A549 (cell line): ENCODE measurements around the gene RAP1GDS1. TPM values are rescaled to one million over a fixed set of nuclear protein-coding genes. Genes with fewer than 3 reads are reported as not detected.

Experiments
- ATAC-seq, 2 experiments: fragments of 200-7000 bp in 1 of 2; fragments of >200 bp in 1 of 2; cut with Nextera tagmentation in 1 of 2; cut with Tn5 transposase in 1 of 2; 3 replicates each; pipeline versions ENCODE4 v1.8.0 to v1.9.1; 2018 to 2020; ENCODE audit warnings: mild to moderate bottlenecking in 1 of 2, moderate library complexity in 1 of 2
- CTCF ChIA-PET: fragments of 300-600 bp; sonication (Branson Sonifier 250); formaldehyde crosslinking; extraction: SDS; loops from one replicate; lab custom pipeline; 2021; ENCODE audit warnings: antibody characterized with exemption, inconsistent platforms; lab: Yijun Ruan, JAX
- POLR2A ChIA-PET: fragments of 350-600 bp; formaldehyde crosslinking; extraction: SDS; loops from one replicate; lab custom pipeline; 2021; ENCODE audit warnings: antibody characterized with exemption, inconsistent platforms; lab: Yijun Ruan, JAX
- DNase-seq, 2 experiments: peaks; one replicate each; pipeline versions ENCODE4 v3.0.0 to v3.0.0-alpha.2; 2011 to 2016; ENCODE audit warnings: low read depth in 1 of 2, low spot score in 1 of 2
- FAIRE-seq: peaks from 2 replicates; lab custom pipeline; 2011; peaks lifted over from hg19 to GRCh38; lab: Jason Lieb, UNC
- H3K27ac ChIP-seq, 2 experiments: fragments of >200 bp; sonication (Bioruptor Twin); formaldehyde crosslinking; 3 replicates each; pipeline ENCODE4 v1.5.1; 2016 to 2017
- H3K4me1 ChIP-seq: fragments of >200 bp; sonication (Bioruptor Twin); formaldehyde crosslinking; 3 replicates; pipeline ENCODE4 v1.6.1; 2016
- H3K4me2 ChIP-seq: fragments of >200 bp; sonication (Bioruptor Twin); formaldehyde crosslinking; 3 replicates; pipeline ENCODE4 v1.6.1; 2016
- H3K4me3 ChIP-seq: fragments of >200 bp; sonication (Bioruptor Twin); formaldehyde crosslinking; 3 replicates; pipeline ENCODE4 v1.5.1; 2016
- H3K9me3 ChIP-seq: fragments of >200 bp; sonication (Bioruptor Twin); formaldehyde crosslinking; 3 replicates; pipeline ENCODE4 v1.6.1; 2016
- BHLHE40 ChIP-seq: IDR thresholded peaks from 2 replicates; pipeline ENCODE4 v1.6.1; 2012; ENCODE audit warnings: low read depth, low read length, inconsistent platforms
- CBX8 ChIP-seq: fragments of 200-600 bp; sonication (generic); IDR thresholded peaks from 2 replicates; pipeline ENCODE4 v1.6.1; 2016
- FOSB ChIP-seq: fragments of 250-450 bp; sonication (Bioruptor Pico); IDR thresholded peaks from 2 replicates; pipeline ENCODE4 v1.5.0; 2020; ENCODE audit warnings: mild to moderate bottlenecking, moderate library complexity
- HDAC2 ChIP-seq: fragments of 200-600 bp; sonication (generic); IDR thresholded peaks from 2 replicates; pipeline ENCODE4 v1.6.1; 2016
- HEYL ChIP-seq: fragments of 250-450 bp; sonication (Bioruptor Pico); IDR thresholded peaks from 2 replicates; pipeline ENCODE4 v1.8.0; 2021; ENCODE audit warnings: mild to moderate bottlenecking, moderate library complexity
- JUNB ChIP-seq: fragments of >200 bp; sonication (Bioruptor Twin); formaldehyde crosslinking; IDR thresholded peaks from 2 replicates; pipeline ENCODE4 v1.6.1; 2016
- KDM5A ChIP-seq: fragments of 200-600 bp; sonication (generic); IDR thresholded peaks from 2 replicates; pipeline ENCODE4 v1.6.1; 2016; ENCODE audit warnings: antibody characterized with exemption, mild to moderate bottlenecking
- MYC ChIP-seq: IDR thresholded peaks from 2 replicates; pipeline ENCODE4 v1.6.1; 2012; ENCODE audit warnings: mild to moderate bottlenecking, inconsistent platforms, low read length, improper control_type of control experiment, borderline replicate concordance
- NFE2L2 ChIP-seq: fragments of 150-350 bp; conservative IDR thresholded peaks from 2 replicates; pipeline ENCODE4 v1.6.1; 2014; ENCODE audit warnings: low read length
- PHF8 ChIP-seq: fragments of 200-600 bp; sonication (generic); IDR thresholded peaks from 2 replicates; pipeline ENCODE4 v1.6.1; 2016; ENCODE audit warnings: low read depth, mild to moderate bottlenecking, antibody characterized with exemption, moderate library complexity, borderline replicate concordance
- POLR2A ChIP-seq: IDR thresholded peaks from 2 replicates; pipeline ENCODE4 v1.6.1; 2012; ENCODE audit warnings: mild to moderate bottlenecking, low read length
- RCOR1 ChIP-seq: fragments of 150-350 bp; IDR thresholded peaks from 2 replicates; pipeline ENCODE4 v1.6.1; 2014; ENCODE audit warnings: antibody characterized with exemption, low read length, low read depth
- RFX5 ChIP-seq: fragments of 450-650 bp; IDR thresholded peaks from 2 replicates; pipeline ENCODE4 v1.7.1; 2014; ENCODE audit warnings: antibody characterized with exemption, mild to moderate bottlenecking, moderate library complexity
- RNF2 ChIP-seq: fragments of 200-600 bp; sonication (generic); IDR thresholded peaks from 2 replicates; pipeline ENCODE4 v1.6.1; 2016; ENCODE audit warnings: low read depth, mild to moderate bottlenecking, antibody characterized with exemption, moderate library complexity, borderline replicate concordance
- SREBF2 ChIP-seq: fragments of 450-650 bp; IDR thresholded peaks from 2 replicates; pipeline ENCODE4 v1.6.1; 2014; ENCODE audit warnings: mild to moderate bottlenecking, moderate library complexity
- TFCP2L1 ChIP-seq: fragments of 250-450 bp; sonication (Bioruptor Pico); IDR thresholded peaks from 2 replicates; pipeline ENCODE4 v1.5.0; 2021; ENCODE audit warnings: mild to moderate bottlenecking
- ZFP36 ChIP-seq: fragments of 450-650 bp; IDR thresholded peaks from 2 replicates; pipeline ENCODE4 v1.6.1; 2014; ENCODE audit warnings: borderline replicate concordance; ENCODE audit not compliant: partially characterized antibody
- ZNF302 ChIP-seq: fragments of 250-450 bp; sonication (Bioruptor Pico); IDR thresholded peaks from 2 replicates; pipeline ENCODE4 v1.9.0; 2021; ENCODE audit warnings: inconsistent platforms, mild to moderate bottlenecking, moderate library complexity
- ZSCAN20 ChIP-seq: fragments of 250-450 bp; sonication (Bioruptor Pico); IDR thresholded peaks from 2 replicates; pipeline ENCODE4 v1.8.0; 2022; ENCODE audit warnings: mild to moderate bottlenecking, moderate library complexity
- WGBS: methylation state at CpG from one replicate; pipeline ENCODE4 v1.1.6; 2017; ENCODE audit errors: missing lambda C conversion rate; 5-methylcytosine and 5-hydroxymethylcytosine counted together
- polyA plus RNA-seq, 4 experiments: library from polyadenylated mRNA; depleted of rRNA in 3 of 4; stranded (reverse); fragments of >200 nt; fragmentation: RNase III in 1 of 4; extraction: RNeasy Plus Mini Kit Qiagen cat#74134 plus additional on column Dnase treatment in 1 of 4; gene quantifications; 2 replicates in 3 of 4; 3 replicates in 1 of 4; pipeline ENCODE4 v1.2.3, GENCODE V29; 2011 to 2017
- TF ChIP-seq, protein P1 (sequence below): fragments of 150-350 bp; IDR thresholded peaks from 2 replicates; pipeline ENCODE4 v1.6.1; 2014; ENCODE audit warnings: low read depth, mild to moderate bottlenecking, low read length
- TF ChIP-seq, protein P2 (sequence below): fragments of >200 bp; sonication (Bioruptor Twin); formaldehyde crosslinking; IDR thresholded peaks from 3 replicates; pipeline ENCODE4 v1.5.1; 2016
- TF ChIP-seq, protein P3 (sequence below): IDR thresholded peaks from 2 replicates; pipeline ENCODE4 v1.6.1; 2012; ENCODE audit warnings: low read depth, borderline replicate concordance
- TF ChIP-seq, protein P4 (sequence below): fragments of 250-450 bp; sonication (Bioruptor Pico); IDR thresholded peaks from 2 replicates; pipeline ENCODE4 v1.5.0; 2021; ENCODE audit warnings: mild to moderate bottlenecking, moderate library complexity, borderline replicate concordance
- TF ChIP-seq, protein P5 (sequence below): fragments of >200 bp; sonication (Bioruptor Twin); formaldehyde crosslinking; IDR thresholded peaks from 3 replicates; pipeline ENCODE4 v1.6.1; 2016

RAP1GDS1 gene
- polyA plus RNA-seq, 2 of the 4 experiments (the other 2 are of a cell fraction): 29.3 to 31.6 TPM

DNA sequence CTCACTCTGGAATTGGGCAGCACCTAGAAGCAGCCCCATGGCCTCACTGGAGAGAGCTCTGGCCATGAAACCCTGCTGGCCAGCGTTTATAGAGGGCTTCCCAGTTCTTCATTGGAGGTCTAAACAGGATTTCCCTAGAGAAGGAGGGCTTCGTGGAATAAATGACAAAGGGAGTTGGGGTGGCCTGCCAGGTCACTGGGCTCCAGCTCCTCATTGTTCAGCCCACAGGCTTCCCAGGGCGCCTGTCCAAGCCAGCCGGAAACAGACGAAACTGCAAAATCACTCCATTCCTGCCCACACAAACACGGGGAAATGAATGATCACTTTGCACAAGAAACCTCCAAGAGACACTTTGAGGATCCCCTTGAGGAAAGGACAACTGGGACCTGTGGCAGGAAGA lies 207.5 kb downstream of the RAP1GDS1 start:
- Histone ChIP-seq H3K4me1 (no peaks in the 10 kb centered on the region), H3K27ac (peak overlapping the region in 1 of 2 experiments; percentile 28; a peak in 2 of 6 replicates), H3K9me3 (no peaks in the 10 kb centered on the region), H3K4me2 (no peak overlapping the region), H3K4me3 (no peak overlapping the region)
- POLR2A ChIA-PET: no interaction called here
- TF ChIP-seq ZFP36 (no peak), FOSB (no peak), ZSCAN20 (CRISPR knock-in tag) (no peak), RFX5 (no peak), CBX8 (no peak), HEYL (CRISPR knock-in tag) (no peak), JUNB (no peak), RNF2 (no peak), KDM5A (no peak), RCOR1 (no peak), BHLHE40 (no peak), POLR2A (no peak), ZNF302 (CRISPR knock-in tag) (no peak), PHF8 (no peak), MYC (no peak), NFE2L2 (no peak), TFCP2L1 (CRISPR knock-in tag) (no peak), HDAC2 (no peak)
- TF ChIP-seq, protein P1, sequence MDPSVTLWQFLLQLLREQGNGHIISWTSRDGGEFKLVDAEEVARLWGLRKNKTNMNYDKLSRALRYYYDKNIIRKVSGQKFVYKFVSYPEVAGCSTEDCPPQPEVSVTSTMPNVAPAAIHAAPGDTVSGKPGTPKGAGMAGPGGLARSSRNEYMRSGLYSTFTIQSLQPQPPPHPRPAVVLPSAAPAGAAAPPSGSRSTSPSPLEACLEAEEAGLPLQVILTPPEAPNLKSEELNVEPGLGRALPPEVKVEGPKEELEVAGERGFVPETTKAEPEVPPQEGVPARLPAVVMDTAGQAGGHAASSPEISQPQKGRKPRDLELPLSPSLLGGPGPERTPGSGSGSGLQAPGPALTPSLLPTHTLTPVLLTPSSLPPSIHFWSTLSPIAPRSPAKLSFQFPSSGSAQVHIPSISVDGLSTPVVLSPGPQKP: no peak
- TF ChIP-seq, protein P2, sequence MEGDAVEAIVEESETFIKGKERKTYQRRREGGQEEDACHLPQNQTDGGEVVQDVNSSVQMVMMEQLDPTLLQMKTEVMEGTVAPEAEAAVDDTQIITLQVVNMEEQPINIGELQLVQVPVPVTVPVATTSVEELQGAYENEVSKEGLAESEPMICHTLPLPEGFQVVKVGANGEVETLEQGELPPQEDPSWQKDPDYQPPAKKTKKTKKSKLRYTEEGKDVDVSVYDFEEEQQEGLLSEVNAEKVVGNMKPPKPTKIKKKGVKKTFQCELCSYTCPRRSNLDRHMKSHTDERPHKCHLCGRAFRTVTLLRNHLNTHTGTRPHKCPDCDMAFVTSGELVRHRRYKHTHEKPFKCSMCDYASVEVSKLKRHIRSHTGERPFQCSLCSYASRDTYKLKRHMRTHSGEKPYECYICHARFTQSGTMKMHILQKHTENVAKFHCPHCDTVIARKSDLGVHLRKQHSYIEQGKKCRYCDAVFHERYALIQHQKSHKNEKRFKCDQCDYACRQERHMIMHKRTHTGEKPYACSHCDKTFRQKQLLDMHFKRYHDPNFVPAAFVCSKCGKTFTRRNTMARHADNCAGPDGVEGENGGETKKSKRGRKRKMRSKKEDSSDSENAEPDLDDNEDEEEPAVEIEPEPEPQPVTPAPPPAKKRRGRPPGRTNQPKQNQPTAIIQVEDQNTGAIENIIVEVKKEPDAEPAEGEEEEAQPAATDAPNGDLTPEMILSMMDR: no peak
- CTCF ChIA-PET: interaction anchor here (1.2 to 2.0 kb wide), 10 partner anchors 12 to 324 kb away, joined by 3 to 11 read pairs (median 6); no protein-coding TSS in a partner anchor
- 90% methylated on average over 6 of the region's 6 CpGs for WGBS
- FAIRE-seq: no peak
- no peak for ATAC-seq
- no peak for DNase-seq

DNA sequence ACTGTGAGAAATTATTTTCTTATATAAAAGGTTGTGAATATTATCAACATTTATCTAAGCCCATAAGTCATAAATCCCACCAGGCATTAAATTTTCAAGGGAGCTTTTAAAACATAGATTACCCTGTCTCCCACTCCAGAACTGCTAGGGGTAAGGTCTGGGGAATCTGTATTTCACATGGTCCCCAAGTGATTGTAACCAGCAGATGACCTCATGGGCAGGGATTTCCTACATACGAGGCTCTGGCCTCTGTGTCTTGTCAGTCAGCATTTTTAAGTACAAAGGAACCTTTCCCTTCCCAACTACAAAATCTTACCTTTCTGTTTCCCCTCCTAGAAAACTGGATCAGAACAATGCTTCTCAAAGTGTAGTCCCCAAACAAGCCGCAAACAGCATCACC lies 208.6 kb downstream of the RAP1GDS1 start:
- Histone ChIP-seq H3K27ac (no peak overlapping the region), H3K4me3 (no peak overlapping the region), H3K9me3 (no peaks in the 10 kb centered on the region), H3K4me1 (peaks cover 7% of the 10 kb centered on the region; the same call in 2 of the 3 replicates), H3K4me2 (no peak overlapping the region)
- FAIRE-seq (no peak), ATAC-seq (no peak), DNase-seq (no peak)
- WGBS: 83% methylated on average over 2 of the region's 2 CpGs
- POLR2A ChIA-PET: no interaction called here
- CTCF ChIA-PET: interaction anchor here (0.6 to 0.7 kb wide), 2 partner anchors 319 to 529 kb away, joined by 3 to 4 read pairs; no protein-coding TSS in a partner anchor
- TF ChIP-seq SREBF2 (no peak), HEYL (CRISPR knock-in tag) (no peak), ZFP36 (no peak)
- TF ChIP-seq, protein P3, sequence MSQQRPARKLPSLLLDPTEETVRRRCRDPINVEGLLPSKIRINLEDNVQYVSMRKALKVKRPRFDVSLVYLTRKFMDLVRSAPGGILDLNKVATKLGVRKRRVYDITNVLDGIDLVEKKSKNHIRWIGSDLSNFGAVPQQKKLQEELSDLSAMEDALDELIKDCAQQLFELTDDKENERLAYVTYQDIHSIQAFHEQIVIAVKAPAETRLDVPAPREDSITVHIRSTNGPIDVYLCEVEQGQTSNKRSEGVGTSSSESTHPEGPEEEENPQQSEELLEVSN: no peak
- TF ChIP-seq, protein P4, sequence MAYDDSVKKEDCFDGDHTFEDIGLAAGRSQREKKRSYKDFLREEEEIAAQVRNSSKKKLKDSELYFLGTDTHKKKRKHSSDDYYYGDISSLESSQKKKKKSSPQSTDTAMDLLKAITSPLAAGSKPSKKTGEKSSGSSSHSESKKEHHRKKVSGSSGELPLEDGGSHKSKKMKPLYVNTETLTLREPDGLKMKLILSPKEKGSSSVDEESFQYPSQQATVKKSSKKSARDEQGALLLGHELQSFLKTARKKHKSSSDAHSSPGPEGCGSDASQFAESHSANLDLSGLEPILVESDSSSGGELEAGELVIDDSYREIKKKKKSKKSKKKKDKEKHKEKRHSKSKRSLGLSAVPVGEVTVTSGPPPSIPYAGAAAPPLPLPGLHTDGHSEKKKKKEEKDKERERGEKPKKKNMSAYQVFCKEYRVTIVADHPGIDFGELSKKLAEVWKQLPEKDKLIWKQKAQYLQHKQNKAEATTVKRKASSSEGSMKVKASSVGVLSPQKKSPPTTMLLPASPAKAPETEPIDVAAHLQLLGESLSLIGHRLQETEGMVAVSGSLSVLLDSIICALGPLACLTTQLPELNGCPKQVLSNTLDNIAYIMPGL (CRISPR knock-in tag): no peak
- TF ChIP-seq, protein P5, sequence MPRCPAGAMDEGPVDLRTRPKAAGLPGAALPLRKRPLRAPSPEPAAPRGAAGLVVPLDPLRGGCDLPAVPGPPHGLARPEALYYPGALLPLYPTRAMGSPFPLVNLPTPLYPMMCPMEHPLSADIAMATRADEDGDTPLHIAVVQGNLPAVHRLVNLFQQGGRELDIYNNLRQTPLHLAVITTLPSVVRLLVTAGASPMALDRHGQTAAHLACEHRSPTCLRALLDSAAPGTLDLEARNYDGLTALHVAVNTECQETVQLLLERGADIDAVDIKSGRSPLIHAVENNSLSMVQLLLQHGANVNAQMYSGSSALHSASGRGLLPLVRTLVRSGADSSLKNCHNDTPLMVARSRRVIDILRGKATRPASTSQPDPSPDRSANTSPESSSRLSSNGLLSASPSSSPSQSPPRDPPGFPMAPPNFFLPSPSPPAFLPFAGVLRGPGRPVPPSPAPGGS: no peak
- TF ChIP-seq, protein P1: no peak
